GM20431 (cell line): ENCODE data around the gene WTIP.
"Not testable (repeated sequence)": the region's sequence is repeated elsewhere in the genome, so short reads cannot be mapped to it uniquely, and the experiment has no call there.

Source experiments
- in situ Hi-C: fragments of 300-500 bp; cut with MseI, MboI; formaldehyde crosslinking; loops from one replicate; pipeline ENCODE4 v1.15.0; 2020; ENCODE audit warnings: low sequenced_read_pairs; ENCODE audit not compliant: unreplicated experiment

The WTIP gene

GRCh38 chr19:34475975-34476594, 5.5 kb upstream of the WTIP start:
- in situ Hi-C loops: no loop called here

GRCh38 chr19:34478496-34478895, 3.1 kb upstream of the WTIP start:
- in situ Hi-C loops: not testable (repeated sequence)

GRCh38 chr19:34479396-34479795, 2.2 kb upstream of the WTIP start:
- in situ Hi-C loops: no loop called here

- in situ Hi-C loops: no loop called here
Observed at GRCh38 chr19:34480491-34480890, 1.1 kb upstream of the WTIP start.

- in situ Hi-C loops: no loop called here
Observed at GRCh38 chr19:34481861-34482379, 362 bp downstream of the WTIP start.

- in situ Hi-C loops: no loop called here
Observed at GRCh38 chr19:34482380-34483250, 1.1 kb downstream of the WTIP start.

GRCh38 chr19:34484328-34484727, 2.8 kb downstream of the WTIP start:
- in situ Hi-C loops: no loop called here

- in situ Hi-C loops: no loop called here
Observed at GRCh38 chr19:34485831-34486230, 4.3 kb downstream of the WTIP start.

- in situ Hi-C loops: no loop called here
Observed at GRCh38 chr19:34487651-34488051, 6.1 kb downstream of the WTIP start.

- in situ Hi-C loops: no loop called here
Observed at GRCh38 chr19:34489175-34489574, 7.6 kb downstream of the WTIP start.

GRCh38 chr19:34490141-34490766, 8.7 kb downstream of the WTIP start:
- in situ Hi-C loops: no loop called here

- in situ Hi-C loops: no loop called here
Observed at GRCh38 chr19:34493038-34493648, 11.6 kb downstream of the WTIP start.

- in situ Hi-C loops: no loop called here
Observed at GRCh38 chr19:34493649-34494044, 12.1 kb downstream of the WTIP start.

GRCh38 chr19:34494601-34495000, 13.0 kb downstream of the WTIP start:
- in situ Hi-C loops: no loop called here

- in situ Hi-C loops: no loop called here
Observed at GRCh38 chr19:34495416-34495815, 13.9 kb downstream of the WTIP start.

- in situ Hi-C loops: no loop called here
Observed at GRCh38 chr19:34497112-34497805, 15.7 kb downstream of the WTIP start.

- in situ Hi-C loops: no loop called here
Observed at GRCh38 chr19:34499155-34499834, 17.7 kb downstream of the WTIP start.

- in situ Hi-C loops: loop anchor here (25.0 kb wide), 1 partner anchor 212 kb away; no protein-coding TSS in a partner anchor
Observed at GRCh38 chr19:34500656-34501120, 19.1 kb downstream of the WTIP start.
